Measurements from ENCODE around the gene TTLL7.
"Not testable (repeated sequence)": the region's sequence is repeated elsewhere in the genome, so short reads cannot be mapped to it uniquely, and the experiment has no call there.

Gene TTLL7

DNA sequence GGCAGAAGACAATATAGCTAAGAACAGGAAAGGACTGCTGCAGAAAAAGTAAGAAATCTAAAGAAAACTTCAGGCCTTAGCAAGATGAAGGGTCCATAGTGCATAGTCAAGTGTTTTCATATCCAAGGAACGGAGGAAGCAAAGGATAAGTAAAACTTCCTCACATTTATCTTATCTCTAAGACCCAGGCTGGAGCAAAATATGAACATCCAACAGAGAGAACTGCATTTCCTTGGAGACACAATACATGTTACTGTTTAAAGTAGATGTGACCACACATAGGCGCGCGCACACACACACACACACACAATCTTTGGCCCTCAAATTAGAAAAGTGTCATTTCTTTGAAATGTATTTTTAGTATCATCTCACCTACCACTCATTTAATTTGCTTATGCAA is 66.7 kb downstream of the TTLL7 start:
- no peak for DNase-seq (ENCODE audit: low read depth, low spot score)

GRCh38 chr1:83931658-83932253 is 67.2 kb downstream of the TTLL7 start:
- DNase-seq (ENCODE audit: low read depth, low spot score): no peak

DNA sequence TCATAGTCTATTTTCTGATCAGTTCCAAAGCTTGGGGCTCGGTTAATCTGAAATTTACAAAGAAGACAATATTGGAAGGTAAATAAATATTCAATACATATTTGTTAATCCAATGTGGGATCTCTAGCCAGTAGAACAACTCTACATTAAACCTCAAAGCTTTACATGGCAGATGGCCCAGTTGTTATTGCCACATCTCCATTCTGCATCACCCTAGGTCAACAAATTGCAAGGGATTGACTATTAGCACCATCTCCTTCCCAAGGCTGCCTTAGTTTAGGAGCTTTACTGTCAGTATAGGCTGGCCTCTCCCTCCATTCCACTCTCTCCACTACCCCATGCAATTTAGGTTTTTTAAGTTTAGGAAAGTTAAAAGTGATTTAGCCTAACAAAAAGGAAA is 69.7 kb downstream of the TTLL7 start:
- no peak for DNase-seq (ENCODE audit: low read depth, low spot score)

GRCh38 chr1:83928396-83928795 is 70.5 kb downstream of the TTLL7 start:
- no peak for DNase-seq (ENCODE audit: low read depth, low spot score)

GRCh38 chr1:83927701-83928100 is 71.2 kb downstream of the TTLL7 start:
- no peak for DNase-seq (ENCODE audit: low read depth, low spot score)

GRCh38 chr1:83927061-83927460 is 71.9 kb downstream of the TTLL7 start:
- DNase-seq (ENCODE audit: low read depth, low spot score): no peak

- DNase-seq (ENCODE audit: low read depth, low spot score): no peak
These were observed 75.4 kb downstream of the TTLL7 start for GRCh38 chr1:83923553-83923952.

DNA sequence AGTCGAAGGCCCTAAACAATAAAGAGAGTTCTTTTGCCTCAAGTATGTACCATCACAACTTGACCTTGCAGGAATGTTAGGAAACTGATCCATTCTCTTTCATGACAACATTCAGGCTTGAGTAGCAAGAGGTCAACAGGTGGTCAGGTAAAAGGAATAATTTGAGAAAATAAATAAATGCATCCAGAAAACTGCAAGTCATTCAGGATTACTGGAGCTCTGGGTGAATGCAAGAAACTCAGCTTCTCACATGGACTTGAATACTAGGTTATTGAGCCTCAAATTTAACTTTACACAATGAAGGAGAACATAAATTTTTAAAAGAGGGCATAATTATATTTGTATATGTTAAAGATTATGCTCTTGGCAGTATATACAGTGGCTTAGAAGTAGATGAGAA is 76.5 kb downstream of the TTLL7 start:
- DNase-seq (ENCODE audit: low read depth, low spot score): no peak

- no peak for DNase-seq (ENCODE audit: low read depth, low spot score)
These were observed 78.6 kb downstream of the TTLL7 start for GRCh38 chr1:83920320-83920719.

DNA sequence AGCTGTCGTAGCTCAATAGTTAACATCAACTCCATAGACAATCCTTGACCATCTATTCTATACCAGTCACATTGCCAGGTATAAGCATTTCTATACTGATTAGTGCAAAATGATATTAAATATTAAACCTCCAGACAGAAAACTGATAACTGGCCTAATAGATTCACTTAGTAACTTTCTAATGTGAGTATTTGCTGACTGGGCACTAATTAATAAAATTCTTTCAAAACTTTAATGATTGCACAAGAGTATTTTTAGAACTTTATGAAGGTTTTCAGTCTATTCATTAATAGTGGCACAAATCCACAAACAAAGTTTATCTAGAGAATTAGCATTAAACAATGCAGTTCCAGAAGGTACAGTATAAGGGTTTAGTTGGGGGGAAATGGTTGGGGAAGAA is 79.1 kb downstream of the TTLL7 start:
- DNase-seq (ENCODE audit: low read depth, low spot score): no peak

GRCh38 chr1:83918688-83919285 is 80.1 kb downstream of the TTLL7 start:
- no peak for DNase-seq (ENCODE audit: low read depth, low spot score)

- DNase-seq (ENCODE audit: low read depth, low spot score): no peak
These were observed 81.0 kb downstream of the TTLL7 start for GRCh38 chr1:83917959-83918358.

DNA sequence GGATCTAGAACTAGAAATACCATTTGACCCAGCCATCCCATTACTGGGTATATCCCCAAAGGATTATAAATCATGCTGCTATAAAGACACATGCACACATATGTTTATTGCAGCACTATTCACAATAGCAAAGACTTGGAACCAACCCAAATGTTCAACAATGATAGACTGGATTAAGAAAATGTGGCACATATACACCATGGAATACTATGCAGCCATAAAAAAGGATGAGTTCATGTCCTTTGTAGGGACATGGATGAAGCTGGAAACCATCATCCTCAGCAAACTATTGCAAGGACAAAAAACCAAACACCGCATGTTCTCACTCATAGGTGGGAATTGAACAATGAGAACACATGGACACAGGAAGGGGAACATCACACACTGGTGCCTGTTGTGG is 82.8 kb downstream of the TTLL7 start:
- not testable (repeated sequence) for DNase-seq (ENCODE audit: low read depth, low spot score)

DNA sequence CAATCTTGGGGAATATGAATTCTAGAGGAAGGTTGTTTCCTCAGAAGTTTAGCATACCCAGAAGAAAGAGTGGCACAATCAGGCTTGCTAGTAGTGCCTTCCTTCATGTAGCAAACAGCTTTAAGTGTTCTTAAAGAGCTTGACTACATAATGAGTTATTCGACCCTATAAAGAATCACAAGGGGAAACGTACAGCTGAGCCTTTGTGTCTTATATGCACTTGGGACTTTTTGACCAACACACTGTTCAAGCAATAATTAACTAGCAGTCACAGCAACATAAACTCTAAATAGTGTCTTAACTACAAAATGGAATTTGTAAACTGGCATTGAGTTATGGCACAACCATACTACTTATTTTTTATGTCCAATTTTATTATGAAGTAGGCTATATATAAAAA is 86.1 kb downstream of the TTLL7 start:
- no peak for DNase-seq (ENCODE audit: low read depth, low spot score)

GRCh38 chr1:83910461-83910860 is 88.5 kb downstream of the TTLL7 start:
- DNase-seq (ENCODE audit: low read depth, low spot score): no peak

GRCh38 chr1:83909687-83910086 is 89.2 kb downstream of the TTLL7 start:
- DNase-seq (ENCODE audit: low read depth, low spot score): no peak

DNA sequence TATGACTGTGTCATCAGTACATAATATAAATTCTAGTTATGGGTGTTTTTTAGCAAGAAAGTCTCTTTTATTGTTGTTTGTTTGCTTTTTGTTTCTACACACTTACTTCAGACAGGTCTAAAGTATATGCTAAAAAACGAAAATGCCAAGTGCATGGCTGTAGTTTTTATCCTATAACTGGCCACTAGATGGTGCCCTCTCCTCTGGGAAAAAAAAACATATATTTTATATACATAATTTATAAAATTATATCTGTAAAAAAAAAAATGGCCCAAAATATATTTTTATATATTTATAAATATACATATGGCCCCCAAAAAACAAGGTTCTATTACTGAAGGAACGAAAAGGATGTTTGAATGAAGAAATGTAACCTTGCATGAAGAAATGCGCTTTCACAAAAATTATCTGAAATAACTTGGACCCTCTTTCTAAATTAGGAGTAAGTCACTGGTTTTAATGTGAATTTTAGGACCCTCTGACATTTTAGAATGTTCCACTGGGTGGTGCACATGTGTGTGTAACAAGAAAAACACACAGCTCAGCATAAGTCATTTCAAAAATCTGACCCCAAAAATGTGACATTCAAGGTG is 93.5 kb downstream of the TTLL7 start:
- DNase-seq (ENCODE audit: low read depth, low spot score): no peak

- no peak for DNase-seq (ENCODE audit: low read depth, low spot score)
These were observed 97.3 kb downstream of the TTLL7 start for GRCh38 chr1:83901547-83902155.

GRCh38 chr1:83900524-83900923 is 98.4 kb downstream of the TTLL7 start:
- DNase-seq (ENCODE audit: low read depth, low spot score): no peak

- no peak for DNase-seq (ENCODE audit: low read depth, low spot score)
These were observed 101.4 kb downstream of the TTLL7 start for GRCh38 chr1:83897516-83897915.

GRCh38 chr1:83896299-83896698 is 102.6 kb downstream of the TTLL7 start:
- DNase-seq (ENCODE audit: low read depth, low spot score): no peak

DNA sequence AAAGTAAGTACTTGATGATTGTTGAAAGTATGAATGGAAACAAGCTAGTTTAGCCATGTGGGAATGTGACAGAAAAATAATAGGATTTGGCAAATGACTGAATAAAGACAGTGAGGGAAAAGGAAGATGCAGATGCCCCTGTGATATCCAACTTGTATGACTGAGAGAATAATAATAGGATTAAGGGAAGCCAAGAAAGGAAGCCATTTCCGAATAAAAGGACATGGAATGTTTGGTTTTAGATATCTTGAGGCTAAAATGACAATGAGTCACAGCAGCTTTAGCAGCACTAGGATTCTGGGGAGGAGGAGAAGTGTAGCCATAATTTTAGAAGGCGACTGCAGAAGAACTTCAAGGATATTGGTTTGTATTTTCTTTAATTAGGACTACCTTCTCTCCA is 109.2 kb downstream of the TTLL7 start:
- DNase-seq (ENCODE audit: low read depth, low spot score): no peak

- no peak for DNase-seq (ENCODE audit: low read depth, low spot score)
These were observed 111.4 kb downstream of the TTLL7 start for GRCh38 chr1:83887483-83887882.
